Suprapubic skin (tissue), 3 donors: ENCODE data around the gene BFSP1.

Source experiments
- CTCF ChIP-seq, 2 donors: fragments of 200-600 bp in 1 of 2; fragments of 450-650 bp in 1 of 2; sonication (generic) in 1 of 2; IDR thresholded peaks; one replicate each; pipeline ENCODE4 v1.5.1; 2016 to 2019; ENCODE audit warnings: antibody characterized with exemption in 2 of 2, mild to moderate bottlenecking in 1 of 2, moderate library complexity in 1 of 2
- EP300 ChIP-seq: sonication (generic); formaldehyde crosslinking; IDR thresholded peaks from one replicate; pipeline ENCODE4 v1.6.1; 2017; ENCODE audit warnings: antibody characterized with exemption
- POLR2A ChIP-seq, 2 donors: fragments of 450-650 bp; IDR thresholded peaks; one replicate each; pipeline ENCODE4 v1.6.1; 2017; ENCODE audit warnings: antibody characterized with exemption in 2 of 2, mild to moderate bottlenecking in 2 of 2, moderate library complexity in 2 of 2

- TF ChIP-seq CTCF (IDR thresholded peaks at IDR 0.05) (no peak), POLR2A (IDR thresholded peaks at IDR 0.05) (no peak), EP300 (no peak)
Observed at GRCh38 chr20:17500826-17501225, 30.4 kb downstream of the BFSP1 start.
